Fibroblast of lung (primary cell): ENCODE data around the gene SH3YL1. TPM values are rescaled to one million over a fixed set of nuclear protein-coding genes. Genes with fewer than 3 reads are reported as not detected.

Experiments
- DNase-seq, 2 donors: peaks; one replicate each; pipeline versions ENCODE4 v3.0.0 to v3.0.0-alpha.2; 2010; ENCODE audit warnings: low read depth in 2 of 2
- H2AFZ ChIP-seq: 2 replicates; pipeline ENCODE4 v1.5.1; 2012; ENCODE audit warnings: low read length, control low read depth, inconsistent platforms
- H3K27ac ChIP-seq: 2 replicates; pipeline ENCODE4 v1.5.1; 2011; ENCODE audit warnings: low read length, control low read depth; ENCODE audit not compliant: insufficient read depth
- H3K27me3 ChIP-seq: 2 replicates; pipeline ENCODE4 v1.5.1; 2011; ENCODE audit warnings: mild to moderate bottlenecking, low read length; ENCODE audit not compliant: control insufficient read depth, insufficient read depth
- H3K36me3 ChIP-seq: 2 replicates; pipeline ENCODE4 v1.5.1; 2011; ENCODE audit warnings: low read length; ENCODE audit not compliant: control insufficient read depth, insufficient read depth
- H3K4me1 ChIP-seq: 2 replicates; pipeline ENCODE4 v1.5.1; 2011; ENCODE audit warnings: low read length; ENCODE audit not compliant: control insufficient read depth, insufficient read depth; ENCODE audit errors: extremely low read depth
- H3K4me2 ChIP-seq: 2 replicates; pipeline ENCODE4 v1.5.1; 2011; ENCODE audit warnings: low read length, control low read depth; ENCODE audit not compliant: insufficient read depth; ENCODE audit errors: extremely low read depth
- H3K4me3 ChIP-seq, 4 experiments: fragments of 200-600 bp in 1 of 4; sonication (generic) in 1 of 4; replicated peaks in 1 of 4; 2 replicates each; pipeline ENCODE4 v1.5.1; 2011 to 2016; ENCODE audit warnings: low read length in 4 of 4, low read depth in 3 of 4, mild to moderate bottlenecking in 3 of 4, control low read depth in 2 of 4, inconsistent platforms in 1 of 4, mixed read lengths in 1 of 4; ENCODE audit not compliant: insufficient read depth in 1 of 4; ENCODE audit errors: control extremely low read depth in 1 of 4
- H3K79me2 ChIP-seq: 2 replicates; pipeline ENCODE4 v1.5.1; 2012; ENCODE audit warnings: mild to moderate bottlenecking, low read length, inconsistent platforms; ENCODE audit not compliant: control insufficient read depth, insufficient read depth
- H3K9ac ChIP-seq: 2 replicates; pipeline ENCODE4 v1.5.1; 2011; ENCODE audit warnings: mild to moderate bottlenecking, low read length, control low read depth; ENCODE audit not compliant: insufficient read depth
- H3K9me3 ChIP-seq: 2 replicates; pipeline ENCODE4 v1.5.1; 2012; ENCODE audit warnings: low read depth, low read length; ENCODE audit not compliant: control insufficient read depth, insufficient read depth
- H4K20me1 ChIP-seq: 2 replicates; pipeline ENCODE4 v1.5.1; 2011; ENCODE audit warnings: low read length; ENCODE audit not compliant: control insufficient read depth, insufficient read depth; ENCODE audit errors: extremely low read depth
- EZH2 ChIP-seq: IDR thresholded peaks from 2 replicates; pipeline ENCODE4 v1.5.1; 2012; ENCODE audit warnings: low read length, control low read depth, mild to moderate bottlenecking; ENCODE audit errors: missing control alignments
- polyA plus RNA-seq, 2 donors: library from polyadenylated mRNA; depleted of rRNA in 1 of 2; stranded (reverse) in 1 of 2; unstranded in 1 of 2; fragments of >200 nt; gene quantifications; 2 replicates each; pipeline ENCODE4 v1.2.1, GENCODE V29; 2011 to 2012; ENCODE audit warnings: missing spikeins in 1 of 2
- total RNA-seq: library from RNA; depleted of rRNA; stranded (reverse); fragments of >200 nt; gene quantifications from 2 replicates; pipeline ENCODE4 v1.2.1, GENCODE V29; 2014
- TF ChIP-seq, protein P1 (sequence below), 2 donors: IDR thresholded peaks in 1 of 2; conservative IDR thresholded peaks in 1 of 2; 1 replicate in 1 of 2; 2 replicates in 1 of 2; pipeline ENCODE4 v1.5.1; 2011 to 2012; ENCODE audit warnings: low read length in 2 of 2, control low read depth in 1 of 2, inconsistent platforms in 1 of 2, low read depth in 1 of 2, mild to moderate bottlenecking in 1 of 2

The SH3YL1 gene
- total and polyA plus RNA-seq, 2 donors (not counting 1 experiment from before 2014, with no cell fraction given) = 36.5 to 37.9 TPM

DNA sequence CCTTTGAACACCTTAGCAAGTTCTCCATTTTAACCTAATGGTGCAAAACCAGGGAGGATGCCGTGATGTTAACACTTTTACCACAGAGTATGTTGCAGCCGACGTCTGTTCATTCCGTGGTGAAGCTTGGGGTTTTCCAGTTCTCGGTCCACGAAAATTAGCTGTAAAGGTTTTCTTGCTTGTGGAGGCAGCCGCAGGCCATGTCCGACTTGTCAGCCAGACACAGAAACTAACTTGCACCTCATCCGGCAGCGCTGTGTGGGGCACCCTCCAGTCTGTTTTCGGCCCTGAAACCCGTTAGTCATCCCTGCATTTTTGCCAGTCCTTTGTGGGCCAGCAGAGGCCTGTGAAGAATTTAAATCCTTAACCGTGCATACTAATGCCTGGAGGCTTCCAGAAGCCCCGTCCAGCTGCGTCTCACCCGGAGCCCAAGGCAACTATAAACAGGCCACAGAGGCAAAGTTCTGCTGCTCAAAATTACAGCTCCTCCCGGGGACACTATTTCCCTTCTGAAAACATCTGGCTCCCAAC, 70.6 kb downstream of the SH3YL1 start:
- Histone ChIP-seq H3K79me2 (no peaks in the 10 kb centered on the region), H2AFZ (peak overlapping the region; percentile 20), H3K9ac (no peak overlapping the region), H3K4me3 (no peak overlapping the region), H3K27me3 (no peaks in the 10 kb centered on the region), H3K27ac (no peak overlapping the region), H3K9me3 (no peaks in the 10 kb centered on the region), H4K20me1 (no peaks in the 10 kb centered on the region), H3K4me2 (peak overlapping the region; percentile 13), H3K36me3 (no peaks in the 10 kb centered on the region), H3K4me1 (no peaks in the 10 kb centered on the region)
- TF ChIP-seq EZH2 = no peak
- TF ChIP-seq, protein P1, sequence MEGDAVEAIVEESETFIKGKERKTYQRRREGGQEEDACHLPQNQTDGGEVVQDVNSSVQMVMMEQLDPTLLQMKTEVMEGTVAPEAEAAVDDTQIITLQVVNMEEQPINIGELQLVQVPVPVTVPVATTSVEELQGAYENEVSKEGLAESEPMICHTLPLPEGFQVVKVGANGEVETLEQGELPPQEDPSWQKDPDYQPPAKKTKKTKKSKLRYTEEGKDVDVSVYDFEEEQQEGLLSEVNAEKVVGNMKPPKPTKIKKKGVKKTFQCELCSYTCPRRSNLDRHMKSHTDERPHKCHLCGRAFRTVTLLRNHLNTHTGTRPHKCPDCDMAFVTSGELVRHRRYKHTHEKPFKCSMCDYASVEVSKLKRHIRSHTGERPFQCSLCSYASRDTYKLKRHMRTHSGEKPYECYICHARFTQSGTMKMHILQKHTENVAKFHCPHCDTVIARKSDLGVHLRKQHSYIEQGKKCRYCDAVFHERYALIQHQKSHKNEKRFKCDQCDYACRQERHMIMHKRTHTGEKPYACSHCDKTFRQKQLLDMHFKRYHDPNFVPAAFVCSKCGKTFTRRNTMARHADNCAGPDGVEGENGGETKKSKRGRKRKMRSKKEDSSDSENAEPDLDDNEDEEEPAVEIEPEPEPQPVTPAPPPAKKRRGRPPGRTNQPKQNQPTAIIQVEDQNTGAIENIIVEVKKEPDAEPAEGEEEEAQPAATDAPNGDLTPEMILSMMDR (conservative IDR thresholded peaks at IDR 0.05 in 1 of 2, IDR thresholded peaks at IDR 0.05 in 1 of 2; ENCODE audit: low read depth in 1 of 2, low read length in 2 of 2) = no peak
- peak; percentile 3 to 59 for DNase-seq

DNA sequence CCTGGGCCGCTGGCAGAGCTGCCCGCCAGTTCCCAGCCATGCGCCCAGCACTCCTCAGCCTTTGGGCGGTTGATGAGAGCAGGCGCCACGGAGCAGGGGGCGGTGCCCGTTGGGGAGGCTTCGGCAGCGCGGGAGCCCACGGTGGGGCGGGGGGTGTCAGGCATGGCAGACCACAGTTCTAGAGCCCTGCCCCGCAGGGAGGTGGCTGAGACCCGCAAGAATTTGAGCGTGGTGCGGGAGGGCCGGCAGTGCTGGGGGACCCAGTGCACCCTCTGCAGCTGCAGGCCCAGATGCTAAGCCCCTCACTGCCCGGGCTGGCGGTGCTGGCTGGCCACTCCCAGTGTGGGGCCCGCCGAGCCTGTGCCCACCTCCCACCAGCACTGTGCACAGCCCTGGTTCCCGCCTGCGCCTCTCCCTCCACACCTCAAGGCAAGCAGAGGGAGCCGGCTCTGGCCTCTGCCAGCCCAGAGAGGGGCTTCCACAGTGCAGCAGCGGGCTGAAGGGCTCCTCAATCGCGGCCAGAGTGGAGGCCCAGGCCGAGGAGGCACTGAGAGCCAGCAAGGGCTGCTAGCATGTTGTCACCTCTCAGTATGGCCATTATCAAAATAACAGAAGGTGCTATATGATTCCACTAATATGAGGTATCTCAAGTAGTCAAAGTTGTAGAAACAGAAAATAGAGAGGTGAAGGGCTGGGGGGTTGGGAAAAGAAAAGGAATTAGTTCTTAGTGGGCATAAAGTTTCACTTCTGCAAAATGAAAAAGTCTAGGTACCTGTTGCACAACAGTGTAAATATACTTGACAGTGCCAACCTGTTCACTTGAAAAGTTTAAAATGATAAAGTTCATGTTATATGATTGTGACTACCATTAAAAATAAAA, 72.3 kb downstream of the SH3YL1 start:
- Histone ChIP-seq H3K4me1 (no peaks in the 10 kb centered on the region), H3K4me3 (no peak overlapping the region), H3K4me2 (no peak overlapping the region), H3K27ac (no peak overlapping the region), H3K36me3 (no peaks in the 10 kb centered on the region), H3K9ac (no peak overlapping the region), H4K20me1 (no peaks in the 10 kb centered on the region), H3K79me2 (no peaks in the 10 kb centered on the region), H3K27me3 (no peaks in the 10 kb centered on the region), H2AFZ (no peak overlapping the region), H3K9me3 (no peaks in the 10 kb centered on the region)
- TF ChIP-seq, protein P1 (conservative IDR thresholded peaks at IDR 0.05 in 1 of 2, IDR thresholded peaks at IDR 0.05 in 1 of 2; ENCODE audit: low read depth in 1 of 2, low read length in 2 of 2) = no peak
- TF ChIP-seq EZH2 = no peak
- DNase-seq = no peak

- Histone ChIP-seq H3K4me3 (no peak overlapping the region), H3K79me2 (no peaks in the 10 kb centered on the region), H3K9me3 (no peaks in the 10 kb centered on the region), H3K27me3 (no peaks in the 10 kb centered on the region), H2AFZ (no peak overlapping the region), H3K27ac (no peak overlapping the region), H3K9ac (no peak overlapping the region), H3K4me1 (no peaks in the 10 kb centered on the region), H3K36me3 (no peaks in the 10 kb centered on the region), H3K4me2 (no peak overlapping the region), H4K20me1 (no peaks in the 10 kb centered on the region)
- no peak for DNase-seq
- no peak for TF ChIP-seq EZH2
These were observed 76.0 kb downstream of the SH3YL1 start for GRCh38 chr2:187825-188224.
